K562 (cell line): Measurements from ENCODE around the gene PMEPA1. TPM values are rescaled to one million over a fixed set of nuclear protein-coding genes. Genes with fewer than 3 reads are reported as not detected.

Source experiments
- ATAC-seq: fragments of 200-7000 bp; cut with Tn5 transposase; 3 replicates; pipeline ENCODE4 v1.9.1; 2020; ENCODE audit warnings: moderate library complexity
- BruUV-seq: library from RNA; stranded (reverse); fragments of 400-500 nt; replicated peaks from 2 replicates; lab custom pipeline; 2021; lab: Mats Ljungman, UMichigan
- CTCF ChIA-PET: fragments of 300-600 bp; formaldehyde crosslinking; extraction: SDS; loops from one replicate; lab custom pipeline; 2021; ENCODE audit warnings: low intra/inter-chr PET ratio; lab: Yijun Ruan, JAX
- POLR2A ChIA-PET: fragments of 300-600, 350-650 bp; sonication (Branson Sonifier 250); formaldehyde crosslinking; extraction: SDS; loops from one replicate; lab custom pipeline; 2021; ENCODE audit warnings: antibody characterized with exemption, inconsistent platforms; lab: Yijun Ruan, JAX
- DNase-seq, 4 experiments: peaks; one replicate each; pipeline versions ENCODE4 v3.0.0 to v3.0.0-alpha.2; 2011 to 2018; ENCODE audit warnings: low spot score in 3 of 4, mixed read lengths in 3 of 4; ENCODE audit errors: extremely low read depth in 1 of 4
- FAIRE-seq: peaks from 2 replicates; lab custom pipeline; 2011; peaks lifted over from hg19 to GRCh38; lab: Jason Lieb, UNC
- H2AFZ ChIP-seq: 2 replicates; pipeline ENCODE4 v1.6.0; 2011; ENCODE audit warnings: low read depth, low read length, control low read depth, inconsistent platforms
- H3K27ac ChIP-seq: fragments of 200-600 bp; 3 replicates; pipeline ENCODE4 v1.8.0; 2011; ENCODE audit warnings: low read depth, mild to moderate bottlenecking, control low read depth, inconsistent platforms, low read length, moderate library complexity, mixed read lengths; ENCODE audit errors: extremely low read depth
- H3K27me3 ChIP-seq, 2 experiments: fragments of 300-600 bp in 1 of 2; 2 replicates in 1 of 2; 3 replicates in 1 of 2; pipeline versions ENCODE4 v1.6.0 to v1.8.0; 2011; ENCODE audit warnings: inconsistent platforms in 2 of 2, low read length in 2 of 2, mild to moderate bottlenecking in 1 of 2, mixed read lengths in 1 of 2, moderate library complexity in 1 of 2; ENCODE audit not compliant: control insufficient read depth in 2 of 2, insufficient read depth in 2 of 2
- H3K36me3 ChIP-seq: fragments of 300-600 bp; 3 replicates; pipeline ENCODE4 v1.8.0; 2011; ENCODE audit warnings: mild to moderate bottlenecking, low read length, inconsistent platforms; ENCODE audit not compliant: control insufficient read depth, insufficient read depth
- H3K4me1 ChIP-seq, 2 experiments: fragments of 200-600 bp in 1 of 2; replicated peaks in 1 of 2; 2 replicates in 1 of 2; 3 replicates in 1 of 2; pipeline versions ENCODE4 v1.5.1 to v1.8.0; 2011; ENCODE audit warnings: inconsistent platforms in 2 of 2, low read length in 2 of 2, mild to moderate bottlenecking in 1 of 2, mixed read lengths in 1 of 2, moderate library complexity in 1 of 2; ENCODE audit not compliant: control insufficient read depth in 2 of 2, insufficient read depth in 2 of 2
- H3K4me2 ChIP-seq: 2 replicates; pipeline ENCODE4 v1.6.1; 2011; ENCODE audit warnings: low read length, control low read depth, inconsistent platforms, mixed read lengths; ENCODE audit not compliant: insufficient read depth
- H3K4me3 ChIP-seq: fragments of 200-600 bp; sonication (generic), shearing (Covaris generic); 2 replicates; pipeline ENCODE4 v1.5.1; 2016; ENCODE audit warnings: control low read depth, inconsistent platforms
- H3K79me2 ChIP-seq: fragments of 200-600 bp; 3 replicates; pipeline ENCODE4 v1.8.0; 2011; ENCODE audit warnings: low read length, inconsistent platforms; ENCODE audit not compliant: control insufficient read depth, insufficient read depth
- H3K9ac ChIP-seq, 2 experiments: 2 replicates each; pipeline versions ENCODE4 v1.6.0 to v1.6.1; 2011; ENCODE audit warnings: low read depth in 2 of 2, low read length in 2 of 2, control low read depth in 1 of 2, inconsistent platforms in 1 of 2, mild to moderate bottlenecking in 1 of 2, mixed read lengths in 1 of 2; ENCODE audit not compliant: insufficient read depth in 1 of 2
- H3K9me1 ChIP-seq: one replicate; pipeline ENCODE4 v1.6.0; 2011; ENCODE audit warnings: inconsistent platforms, mild to moderate bottlenecking, low read length, moderate library complexity; ENCODE audit not compliant: control insufficient read depth, insufficient read depth
- H3K9me3 ChIP-seq: replicated peaks from 2 replicates; pipeline ENCODE4 v1.5.1; 2011; ENCODE audit warnings: low read depth, low read length, inconsistent platforms; ENCODE audit not compliant: control insufficient read depth, insufficient read depth
- H4K20me1 ChIP-seq: replicated peaks from 2 replicates; pipeline ENCODE4 v1.6.1; 2011; ENCODE audit warnings: low read length, inconsistent platforms, mixed read lengths; ENCODE audit not compliant: control insufficient read depth, insufficient read depth
- BDP1 ChIP-seq: IDR thresholded peaks from 3 replicates; pipeline ENCODE4 v1.6.1; 2011; ENCODE audit not compliant: insufficient read length, insufficient read depth
- GTF2A2 ChIP-seq: IDR thresholded peaks from 2 replicates; pipeline ENCODE4 v1.6.1; 2016; ENCODE audit warnings: mild to moderate bottlenecking, missing genetic modification characterization, missing compliant biosample characterization
- POU5F1 ChIP-seq: fragments of 150-350 bp; IDR thresholded peaks from 2 replicates; pipeline ENCODE4 v1.6.1; 2014; ENCODE audit warnings: borderline replicate concordance, low read length, low read depth, mild to moderate bottlenecking; ENCODE audit not compliant: partially characterized antibody
- PTTG1 ChIP-seq: fragments of 450-650 bp; IDR thresholded peaks from 2 replicates; pipeline ENCODE4 v1.6.1; 2016; ENCODE audit warnings: low read depth, mild to moderate bottlenecking, missing genetic modification characterization, missing compliant biosample characterization
- STAT5A ChIP-seq: IDR thresholded peaks from 2 replicates; pipeline ENCODE4 v1.6.1; 2012; ENCODE audit warnings: low read length, inconsistent platforms, borderline replicate concordance
- ZBTB1 ChIP-seq: sonication (generic); formaldehyde crosslinking; IDR thresholded peaks from 2 replicates; pipeline ENCODE4 v1.8.1; 2023; ENCODE audit warnings: missing genetic modification reagents, low read depth, mild to moderate bottlenecking, borderline replicate concordance
- ZNF3 ChIP-seq: fragments of 250-450 bp; sonication (Bioruptor Pico); IDR thresholded peaks from 2 replicates; pipeline ENCODE4 v1.5.0; 2021; ENCODE audit warnings: mild to moderate bottlenecking, moderate library complexity
- ZNF589 ChIP-seq: fragments of 200-800 bp; sonication (Bioruptor generic); IDR thresholded peaks from 2 replicates; pipeline ENCODE4 v1.6.1; 2016; ENCODE audit warnings: low read depth, missing genetic modification characterization, missing compliant biosample characterization
- ZNF696 ChIP-seq: fragments of 250-450 bp; sonication (Bioruptor Pico); conservative IDR thresholded peaks from 2 replicates; pipeline ENCODE4 v1.4.0; 2020; ENCODE audit warnings: mild to moderate bottlenecking, moderate library complexity
- WGBS: fragments of 100-300 bp; shearing (Covaris generic); methylation state at CpG from one replicate; pipeline ENCODE4 v1.1.6; 2016; ENCODE audit warnings: low coverage, mixed read lengths; ENCODE audit not compliant: insufficient coverage; ENCODE audit errors: missing lambda C conversion rate; 5-methylcytosine and 5-hydroxymethylcytosine counted together
- in situ Hi-C: fragments of 300-500 bp; cut with MboI; formaldehyde crosslinking; loops from 4 replicates; pipeline ENCODE4 v1.15.0; 2018; ENCODE audit warnings: inconsistent platforms, mixed read lengths
- intact Hi-C: fragments of 100-400 bp; cut with micrococcal nuclease; formaldehyde crosslinking; loops from 2 replicates; pipeline ENCODE4 v1.14.2; 2022
- polyA plus RNA-seq, 8 experiments: library from polyadenylated mRNA; depleted of rRNA in 4 of 8; stranded (reverse) in 5 of 8; unstranded in 3 of 8; fragments of >200 nt; fragmentation: Nextera tagmentation in 2 of 8; fragmentation: Illumina TruSeq in 1 of 8; extraction: Ambion mirVana in 2 of 8; extraction: Trizol in 1 of 8; gene quantifications; 2 replicates each; pipeline versions ENCODE4 v1.2.1 to v1.2.3, GENCODE V29; 2011 to 2014; ENCODE audit warnings: inconsistent platforms in 1 of 8, missing spikeins in 1 of 8
- total RNA-seq, 7 experiments: library from RNA; depleted of rRNA in 6 of 7; stranded (reverse); fragments of >200 nt in 6 of 7; fragmentation: Illumina TruSeq in 2 of 7; extraction: Trizol in 2 of 7; gene quantifications; 2 replicates each; pipeline versions ENCODE4 v1.2.1 to v1.2.3, GENCODE V29; 2011 to 2021; ENCODE audit warnings: low replicate concordance in 1 of 7

The PMEPA1 gene
- total and polyA plus RNA-seq, 9 of the 15 experiments (the other 6 are each of a cell fraction or from before 2014, with no cell fraction given), result 0.16 TPM; not detected in 8

GRCh38 chr20:57702091-57702490 is 7.7 kb downstream of the PMEPA1 start:
- no peaks in the 10 kb centered on the region for H3K9me3 ChIP-seq
- peaks cover 2% of the 10 kb centered on the region for H3K9me1 ChIP-seq
- H3K27ac ChIP-seq, result no peak overlapping the region
- no peak for DNase-seq
- POLR2A ChIA-PET, result no interaction called here
- peaks cover 5% of the 10 kb centered on the region for H4K20me1 ChIP-seq
- no peak overlapping the region for H2AFZ ChIP-seq
- no peaks in the 10 kb centered on the region for H3K79me2 ChIP-seq
- WGBS, result 0% methylated on average over 12 of the region's 12 CpGs
- in situ Hi-C loops, result no loop called here
- H3K4me1 ChIP-seq, result no peaks in the 10 kb centered on the region
- CTCF ChIA-PET, result no interaction called here
- no peak for ATAC-seq
- H3K27me3 ChIP-seq, result peaks cover 48 to 86% of the 10 kb centered on the region in 2 experiments
- H3K36me3 ChIP-seq, result no peaks in the 10 kb centered on the region
- no peak for TF ChIP-seq BDP1
- TF ChIP-seq STAT5A, result no peak
- TF ChIP-seq ZNF589, result no peak
- TF ChIP-seq ZNF696, result no peak
- TF ChIP-seq PTTG1 (tag), result no peak
- TF ChIP-seq ZNF3, result no peak
- no peak for TF ChIP-seq ZBTB1 (CRISPR knock-in tag)
- TF ChIP-seq POU5F1, result no peak
- TF ChIP-seq GTF2A2, result no peak
- no TSS peak for BruUV-seq
- FAIRE-seq, result no peak
- H3K9ac ChIP-seq, result no peak overlapping the region
- no peak overlapping the region for H3K4me2 ChIP-seq
- no peak overlapping the region for H3K4me3 ChIP-seq
- intact Hi-C loops, result no loop called here
